HG03354 (cell line): ENCODE measurements around the gene PTPRG.
"Not testable (repeated sequence)": the region's sequence is repeated elsewhere in the genome, so short reads cannot be mapped to it uniquely, and the experiment has no call there.

Experiments
- ATAC-seq: cut with Tn5 transposase; IDR thresholded peaks from one replicate; pipeline ENCODE4 v1.9.1; 2021; ENCODE audit warnings: mild to moderate bottlenecking; ENCODE audit not compliant: unreplicated experiment, poor library complexity, severe bottlenecking

Gene PTPRG

GRCh38 chr3:61561374-61562041 is at the start of gene PTPRG:
Gene PTPRG, plus strand, starts transcription at chr3:61561571. Its CDS starts 717 bp downstream, at chr3:61562288.
- ATAC-seq = peak; percentile 69

GRCh38 chr3:61518590-61518989 is 42.8 kb upstream of the PTPRG start:
- ATAC-seq = no peak

- peak; percentile 99 for ATAC-seq
These were observed 40.3 kb upstream of the PTPRG start for GRCh38 chr3:61520966-61521628.

- no peak for ATAC-seq
These were observed 39.3 kb upstream of the PTPRG start for GRCh38 chr3:61522060-61522459.

GRCh38 chr3:61522626-61523025 is 38.7 kb upstream of the PTPRG start:
- no peak for ATAC-seq

- no peak for ATAC-seq
These were observed 36.4 kb upstream of the PTPRG start for GRCh38 chr3:61524933-61525332.

GRCh38 chr3:61526308-61526707 is 35.1 kb upstream of the PTPRG start:
- no peak for ATAC-seq

GRCh38 chr3:61527011-61527410 is 34.4 kb upstream of the PTPRG start:
- ATAC-seq = no peak

GRCh38 chr3:61530355-61530754 is 31.0 kb upstream of the PTPRG start:
- ATAC-seq = no peak

GRCh38 chr3:61531528-61531927 is 29.8 kb upstream of the PTPRG start:
- ATAC-seq = no peak

GRCh38 chr3:61532739-61533500 is 28.5 kb upstream of the PTPRG start:
- no peak for ATAC-seq

- no peak for ATAC-seq
These were observed 25.5 kb upstream of the PTPRG start for GRCh38 chr3:61535826-61536225.

- ATAC-seq = no peak
These were observed 24.0 kb upstream of the PTPRG start for GRCh38 chr3:61537366-61537765.

- ATAC-seq = no peak
These were observed 22.9 kb upstream of the PTPRG start for GRCh38 chr3:61538486-61538885.

- no peak for ATAC-seq
These were observed 19.7 kb upstream of the PTPRG start for GRCh38 chr3:61541694-61542093.

- no peak for ATAC-seq
These were observed 15.7 kb upstream of the PTPRG start for GRCh38 chr3:61545716-61546115.

- no peak for ATAC-seq
These were observed 13.7 kb upstream of the PTPRG start for GRCh38 chr3:61547625-61548024.

GRCh38 chr3:61552704-61553103 is 8.7 kb upstream of the PTPRG start:
- not testable (repeated sequence) for ATAC-seq

- no peak for ATAC-seq
These were observed 2.1 kb upstream of the PTPRG start for GRCh38 chr3:61559136-61559731.
